GM18870 (cell line): ENCODE data around the gene CENPX.
A peak's percentile ranks its signal among the peaks of the same experiment; 100 is the strongest.

ENCODE experiments used
- ATAC-seq: cut with Tn5 transposase; IDR thresholded peaks from one replicate; pipeline ENCODE4 v1.9.1; 2021; ENCODE audit warnings: moderate library complexity; ENCODE audit not compliant: unreplicated experiment

Gene CENPX

GRCh38 chr17:82022310-82022980 lies at the start of gene CENPX:
CENPX (minus strand) TSS chr17:82022878; CDS start chr17:82022861, 17 bp downstream.
- peak; percentile 17 for ATAC-seq

DNA sequence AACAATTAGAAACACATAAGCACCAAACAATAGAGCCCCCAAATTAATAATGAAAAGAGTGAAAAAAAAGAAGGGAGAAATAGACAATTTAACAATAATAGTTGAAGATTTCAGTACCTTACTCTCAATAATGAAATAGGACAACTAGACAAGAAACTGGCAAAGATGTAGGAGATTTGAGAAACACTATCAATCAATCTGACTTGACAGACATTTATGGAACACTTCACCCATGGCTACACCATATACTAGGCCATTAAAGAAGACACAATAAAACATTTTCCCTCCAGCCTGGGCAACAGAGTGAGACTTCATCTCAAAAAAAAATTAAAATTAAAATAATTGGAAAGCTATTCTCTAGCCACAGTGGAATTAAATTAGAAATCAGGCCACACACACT lies 47.9 kb upstream of the CENPX start:
- no peak for ATAC-seq

DNA sequence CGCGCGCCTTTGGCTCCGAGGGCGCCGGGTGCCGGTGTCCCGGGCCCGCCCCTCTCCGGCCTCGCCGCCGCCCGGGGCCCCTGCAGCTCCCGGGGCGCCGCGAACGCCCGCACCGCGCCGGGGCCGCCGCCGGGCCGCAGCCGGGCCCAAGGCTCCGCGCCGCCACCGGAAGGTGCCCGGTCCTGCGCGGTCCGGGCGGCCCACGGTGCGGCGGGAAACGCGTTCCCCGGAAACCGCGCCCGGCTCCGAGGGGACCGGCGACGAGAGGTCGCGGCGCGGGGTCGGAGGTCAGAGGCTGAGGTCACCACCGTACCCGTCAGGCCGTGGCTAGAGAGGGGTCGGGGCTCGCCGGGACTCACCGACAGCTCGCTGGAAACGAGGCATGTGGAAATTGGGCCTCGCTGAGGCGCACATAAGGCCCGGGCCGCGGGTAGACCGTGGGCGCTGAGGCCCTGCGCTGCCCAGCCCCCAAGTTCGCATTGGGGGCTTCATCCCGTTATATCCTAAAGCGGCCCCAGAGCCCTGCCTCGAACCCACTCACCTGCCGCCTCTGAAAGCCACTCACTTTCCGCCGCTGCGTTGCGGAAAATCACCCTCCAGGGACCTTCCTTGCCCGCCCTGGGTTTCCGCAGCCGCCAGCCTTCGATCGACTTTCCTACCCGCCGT lies 43.1 kb upstream of the CENPX start, which contains the start of gene DUS1L:
TSS of gene DUS1L (minus strand) at position 167 of the 666 bp plus-strand sequence. CDS start 745 bp downstream, outside the sequence.
- ATAC-seq: no peak

- no peak for ATAC-seq
These were observed 42.5 kb upstream of the CENPX start for GRCh38 chr17:82065193-82065637.

DNA sequence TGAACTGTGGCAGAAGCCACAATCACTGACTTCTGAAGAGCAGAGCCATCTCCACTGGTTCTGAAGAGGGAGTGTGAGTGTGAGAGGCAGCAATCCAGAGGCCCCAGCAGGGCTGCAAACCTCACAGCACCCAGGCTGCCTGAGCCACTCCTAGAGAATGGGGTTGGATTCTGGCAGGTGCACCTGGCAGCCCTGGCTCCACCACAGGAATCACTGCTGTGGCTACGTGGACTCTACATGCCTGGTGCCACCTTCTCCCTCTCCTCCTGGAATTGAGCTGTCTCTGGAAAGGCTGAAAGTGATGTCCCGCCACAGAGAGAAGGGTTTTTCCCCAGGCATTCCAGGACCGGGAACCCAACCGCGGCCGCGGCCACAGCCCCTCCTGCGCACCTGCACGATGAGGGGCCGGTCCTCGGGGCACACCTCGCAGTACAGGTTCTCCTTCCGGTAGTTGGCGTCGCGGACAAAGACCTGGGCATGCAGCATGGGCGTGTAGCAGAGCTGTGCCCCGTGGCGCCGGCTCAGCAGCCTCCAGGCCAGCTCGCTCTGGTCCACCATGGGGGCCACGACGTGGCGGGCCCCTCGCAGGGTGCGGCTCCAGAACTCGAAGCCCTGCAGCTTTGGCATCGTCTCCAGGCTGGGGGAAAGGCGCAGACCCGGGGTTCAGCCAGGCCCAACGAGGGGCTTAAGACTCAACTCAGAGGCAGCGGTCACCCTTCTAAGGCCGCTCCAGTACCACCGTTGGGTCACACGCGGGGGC lies 41.9 kb upstream of the CENPX start:
- no peak for ATAC-seq

DNA sequence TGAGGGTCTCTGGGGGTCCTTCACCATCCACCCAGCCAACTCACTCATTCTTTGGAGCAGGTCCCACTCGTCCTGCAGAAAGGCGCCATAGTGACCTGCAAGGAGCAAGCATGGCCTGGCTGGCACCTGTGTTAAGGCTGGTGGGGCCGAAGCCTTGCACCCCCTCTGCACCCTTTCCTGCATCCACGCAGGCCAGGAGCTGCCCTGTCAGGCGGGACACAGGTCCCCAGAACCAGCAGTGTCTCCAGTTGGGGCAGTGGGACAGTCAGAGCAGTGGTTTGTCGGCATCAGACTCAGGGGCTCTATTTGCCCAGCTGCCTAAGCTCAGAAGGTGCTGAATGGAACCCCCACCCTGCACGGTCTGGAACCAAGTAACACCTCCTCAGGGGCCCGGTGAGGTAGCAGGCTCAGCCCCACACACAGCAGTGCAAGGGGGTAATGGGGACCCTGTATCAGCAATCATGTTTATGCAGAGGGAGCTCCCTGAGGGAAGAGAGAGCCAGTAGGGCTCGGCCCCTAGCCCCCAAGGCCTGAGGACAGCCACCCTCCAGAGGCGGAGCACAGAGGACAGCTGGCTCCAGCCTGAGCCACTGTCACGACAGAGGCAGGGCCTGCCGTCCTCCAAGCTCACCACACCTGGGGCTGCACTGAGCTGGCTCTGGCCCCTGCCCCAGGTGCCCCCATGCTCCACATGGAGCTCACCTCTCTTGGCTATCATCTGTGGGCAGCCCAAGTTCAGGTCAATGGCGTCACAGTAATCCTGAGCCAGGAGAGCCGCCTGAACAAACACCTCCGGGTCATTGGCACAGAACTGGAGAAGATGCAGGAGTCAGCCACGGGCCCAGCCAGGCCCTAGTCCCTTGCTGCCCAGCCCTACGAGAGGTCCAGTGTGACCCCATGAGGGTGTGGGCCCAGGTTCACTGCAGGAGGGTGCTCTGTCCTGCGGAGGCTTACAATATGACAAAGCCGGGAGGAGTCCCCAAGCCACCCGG lies 41.0 kb upstream of the CENPX start:
- ATAC-seq: no peak

DNA sequence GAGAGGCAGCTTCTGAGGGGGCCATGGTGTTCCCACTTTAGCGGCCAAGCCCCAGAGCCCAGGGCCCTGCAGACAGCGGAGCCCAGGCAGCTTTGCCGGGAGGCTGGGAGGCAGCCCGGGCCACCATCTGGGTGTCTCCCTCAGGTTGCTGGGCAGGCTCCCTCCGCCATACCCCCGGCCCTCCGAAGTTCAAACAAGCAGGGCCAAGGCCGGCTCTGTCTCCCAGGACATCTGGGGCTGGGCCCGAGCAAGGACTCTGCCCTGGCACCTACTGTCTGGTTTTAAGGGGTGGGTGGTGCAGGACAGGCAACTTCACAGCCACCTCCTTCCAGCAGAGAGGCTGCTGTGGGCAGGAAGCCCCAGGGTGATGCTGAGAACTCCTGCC lies 40.3 kb upstream of the CENPX start:
- no peak for ATAC-seq

DNA sequence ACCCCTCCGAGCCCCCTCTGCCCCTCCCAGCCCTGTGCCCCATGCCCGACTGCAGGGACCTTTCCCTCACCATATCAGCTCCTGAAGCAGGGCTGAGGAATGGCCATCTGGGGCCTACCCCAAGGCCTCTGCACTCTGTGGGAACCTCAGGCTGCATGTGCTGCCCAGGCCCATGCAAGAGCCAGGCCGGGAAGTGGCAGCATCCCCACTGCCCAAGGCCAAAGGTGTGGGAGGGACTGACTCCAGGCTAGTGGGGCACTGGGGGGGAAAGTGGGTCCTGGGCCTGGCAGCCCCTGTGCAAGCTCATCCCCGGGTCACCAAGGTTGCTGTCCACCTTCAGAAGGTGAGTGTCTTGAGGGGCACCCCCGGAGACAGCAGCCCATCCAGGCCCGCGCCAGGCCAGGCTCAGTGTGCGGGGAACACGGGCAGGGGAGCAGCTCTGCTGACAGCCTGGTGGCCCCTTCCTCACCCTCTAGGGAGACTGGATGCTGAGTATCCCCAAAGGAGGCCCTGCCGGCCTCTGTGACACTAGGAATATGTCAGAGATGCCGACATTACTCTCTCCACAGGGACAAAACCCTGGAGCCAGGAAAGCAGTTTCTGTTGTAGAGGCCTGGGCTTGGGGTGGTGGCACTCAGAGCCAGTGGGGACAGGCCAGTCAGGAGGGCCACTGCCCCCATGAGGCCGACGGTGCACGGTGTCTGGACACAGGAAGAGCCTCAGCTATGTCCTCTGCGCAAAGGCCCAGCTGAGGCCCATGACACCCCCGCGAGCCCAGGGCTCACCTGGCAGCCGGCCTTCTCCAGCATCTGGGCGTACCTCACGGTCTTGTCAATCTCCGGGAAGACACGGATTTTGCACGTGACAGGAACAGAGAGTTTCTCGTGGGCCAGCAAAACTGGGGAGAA lies 39.7 kb upstream of the CENPX start:
- no peak for ATAC-seq

GRCh38 chr17:82061047-82061925 lies 38.6 kb upstream of the CENPX start:
- ATAC-seq: no peak

DNA sequence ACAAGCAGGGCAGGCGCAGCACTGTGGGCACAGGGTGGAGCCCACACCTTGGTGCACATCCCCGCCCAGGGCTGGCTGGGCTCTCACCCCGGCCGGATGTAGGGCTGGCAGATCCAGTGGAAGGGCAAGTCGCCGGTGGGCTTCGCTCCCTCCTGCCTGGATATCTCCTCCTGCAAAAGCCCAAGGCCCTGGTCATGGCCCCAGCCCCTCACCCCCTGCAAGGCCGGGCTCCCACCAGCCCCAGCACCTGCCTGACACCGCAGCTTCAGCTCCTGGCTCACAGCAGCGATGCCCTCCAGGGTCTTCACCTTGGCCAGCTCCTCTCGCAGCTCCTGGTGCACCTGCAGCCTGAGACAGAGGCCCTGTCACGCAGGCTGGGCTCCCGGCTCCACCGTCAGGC lies 37.9 kb upstream of the CENPX start:
- no peak for ATAC-seq

- no peak for ATAC-seq
These were observed 37.3 kb upstream of the CENPX start for GRCh38 chr17:82060001-82060380.

- ATAC-seq: no peak
These were observed 36.8 kb upstream of the CENPX start for GRCh38 chr17:82059272-82060000.

DNA sequence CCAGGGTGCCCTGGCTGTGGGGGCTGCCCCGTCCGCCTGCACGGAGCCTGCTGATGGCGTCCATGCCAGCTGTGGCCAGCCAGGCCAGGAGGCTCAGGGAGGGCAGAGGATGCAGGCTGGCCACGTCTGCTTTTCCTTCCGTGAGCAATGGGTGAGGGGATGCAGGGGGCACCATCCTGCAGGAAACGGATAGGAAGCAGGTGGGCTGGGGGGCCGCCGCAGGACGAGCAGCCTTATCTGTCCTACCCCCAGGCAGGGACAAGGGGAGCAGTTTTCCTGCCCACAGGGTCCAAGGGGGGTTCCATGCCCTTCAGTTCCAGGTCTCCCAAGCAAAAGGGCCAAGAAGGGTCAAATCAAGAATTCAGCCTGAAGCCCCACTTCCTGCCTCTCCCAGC lies 36.2 kb upstream of the CENPX start:
- no peak for ATAC-seq

DNA sequence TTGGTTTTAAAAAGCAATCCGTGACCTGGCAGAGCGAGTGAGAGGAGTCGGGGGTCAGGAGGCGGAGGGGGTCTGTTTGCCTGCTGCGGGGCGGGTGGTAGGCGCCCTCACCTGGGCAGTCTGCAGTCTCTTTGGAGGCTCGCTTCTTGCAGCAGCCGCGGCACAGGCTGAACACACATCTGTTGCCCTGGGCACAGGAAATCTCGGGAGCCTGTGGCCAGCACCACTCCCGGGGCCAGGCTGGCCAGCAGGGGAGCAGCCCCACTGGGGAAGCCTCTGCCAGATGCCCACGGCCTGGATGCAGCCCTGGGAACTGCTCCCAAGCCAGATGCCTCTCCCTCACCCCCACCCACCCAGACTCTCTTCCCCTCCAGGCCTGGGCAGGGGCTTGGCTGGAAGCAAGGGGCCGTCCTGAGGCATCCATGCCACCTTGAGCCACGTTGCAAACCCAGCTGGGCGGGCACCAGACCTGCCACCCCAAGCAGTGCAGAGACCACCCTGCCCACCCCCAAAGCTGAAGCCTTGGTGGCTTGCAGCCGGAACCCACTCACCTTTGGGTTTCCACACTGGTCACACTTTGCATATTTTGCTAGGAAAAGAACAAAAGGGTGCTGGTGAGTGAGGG lies 35.7 kb upstream of the CENPX start:
- ATAC-seq: no peak

DNA sequence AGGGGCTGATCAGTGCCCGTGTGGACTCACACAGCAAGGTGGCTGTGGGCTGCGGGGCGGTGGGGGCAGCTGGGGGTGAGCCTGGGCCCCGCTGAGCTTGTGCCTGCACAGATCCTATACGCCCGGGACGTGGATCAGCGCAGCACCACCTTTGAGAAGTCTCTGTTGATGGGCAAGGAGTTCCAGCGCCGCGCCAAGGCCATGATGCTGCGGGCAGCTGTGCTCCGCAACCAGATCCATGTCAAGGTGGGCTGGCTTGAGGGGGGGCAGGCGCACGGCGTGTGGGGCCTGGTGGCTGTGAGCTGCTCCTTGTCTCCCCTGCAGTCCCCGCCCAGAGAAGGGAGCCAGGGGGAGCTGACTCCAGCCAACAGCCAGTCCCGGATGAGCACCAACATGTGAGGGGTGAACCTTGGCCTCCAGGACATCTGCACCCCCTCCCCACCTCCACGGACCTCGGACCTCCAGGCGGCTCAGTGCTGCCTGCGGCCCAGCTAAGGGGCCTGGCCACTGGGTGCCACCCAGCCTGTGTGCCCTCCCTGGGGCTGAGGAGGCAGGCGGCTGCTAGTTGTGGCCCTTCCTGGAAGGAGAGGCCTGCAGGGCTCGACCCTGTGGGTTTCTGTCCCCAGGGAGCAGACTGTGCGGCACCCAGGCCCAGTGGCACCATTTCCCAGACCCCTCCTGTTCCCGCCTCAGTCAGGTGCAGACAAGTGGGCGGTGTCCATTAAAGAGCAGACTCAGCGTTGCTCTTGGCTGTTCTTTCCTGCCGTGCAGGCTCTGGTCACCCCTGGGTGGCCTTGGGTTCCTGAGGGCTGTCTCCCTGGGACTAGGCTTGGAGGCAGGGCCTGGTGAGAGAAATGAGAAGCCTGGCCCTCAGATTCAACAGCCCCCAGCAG lies 34.3 kb upstream of the CENPX start:
- ATAC-seq: no peak

DNA sequence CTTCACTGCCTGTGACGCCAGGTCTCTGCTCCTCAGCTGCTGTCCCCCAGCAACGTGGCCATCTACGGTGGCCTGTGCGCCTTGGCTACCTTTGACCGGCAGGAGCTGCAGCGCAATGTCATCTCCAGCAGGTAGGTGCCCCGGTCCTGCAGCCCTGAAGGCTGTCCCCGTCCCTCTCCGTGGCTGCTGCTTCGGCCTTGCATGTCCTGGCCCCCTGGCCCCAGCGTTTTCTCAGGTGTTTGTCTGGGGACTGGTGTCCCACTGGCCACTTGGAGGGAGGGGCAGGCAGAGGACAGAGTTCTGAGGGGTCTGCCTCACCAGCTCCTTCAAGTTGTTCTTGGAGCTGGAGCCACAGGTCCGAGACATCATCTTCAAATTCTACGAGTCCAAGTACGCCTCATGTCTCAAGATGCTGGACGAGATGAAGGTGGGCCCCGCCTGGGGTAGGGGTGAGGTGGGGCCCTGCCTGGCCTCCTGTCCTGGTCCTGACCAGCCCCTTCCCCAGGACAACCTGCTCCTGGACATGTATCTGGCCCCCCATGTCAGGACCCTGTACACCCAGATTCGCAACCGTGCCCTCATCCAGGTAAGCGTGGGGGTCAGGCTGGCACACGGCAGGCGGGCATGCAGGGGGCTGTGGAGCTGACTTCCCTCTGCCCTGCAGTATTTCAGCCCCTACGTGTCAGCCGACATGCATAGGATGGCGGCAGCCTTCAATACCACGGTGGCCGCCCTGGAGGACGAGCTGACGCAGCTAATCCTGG lies 33.5 kb upstream of the CENPX start:
- ATAC-seq: no peak
